Nucleus accumbens (tissue), 56 donors: ENCODE measurements around the gene TNFRSF18.

Experiments used
- DNase-seq, 56 donors: peaks; one replicate each; lab custom pipeline; 2025; lab: John Stamatoyannopoulos, UW

The TNFRSF18 gene

GRCh38 chr1:1168451-1169411, 37.7 kb downstream of the TNFRSF18 start:
- no peak for DNase-seq

GRCh38 chr1:1167841-1168450, 38.4 kb downstream of the TNFRSF18 start:
- DNase-seq = no peak

GRCh38 chr1:1167398-1167821, 39.0 kb downstream of the TNFRSF18 start:
- DNase-seq = no peak

- no peak for DNase-seq
These were observed 39.6 kb downstream of the TNFRSF18 start for GRCh38 chr1:1166642-1167397.

GRCh38 chr1:1165900-1166421, 40.4 kb downstream of the TNFRSF18 start:
- no peak for DNase-seq

- no peak for DNase-seq
These were observed 40.9 kb downstream of the TNFRSF18 start for GRCh38 chr1:1165485-1165884.

- DNase-seq = no peak
These were observed 41.5 kb downstream of the TNFRSF18 start for GRCh38 chr1:1164701-1165451.

GRCh38 chr1:1164361-1164700, 42.1 kb downstream of the TNFRSF18 start:
- DNase-seq = no peak

- no peak for DNase-seq
These were observed 42.8 kb downstream of the TNFRSF18 start for GRCh38 chr1:1163538-1164070.

GRCh38 chr1:1162597-1163537, 43.5 kb downstream of the TNFRSF18 start:
- no peak for DNase-seq

- no peak for DNase-seq
These were observed 44.7 kb downstream of the TNFRSF18 start for GRCh38 chr1:1161683-1162079.

- no peak for DNase-seq
These were observed 45.2 kb downstream of the TNFRSF18 start for GRCh38 chr1:1161078-1161682.

GRCh38 chr1:1160281-1160930, 46.0 kb downstream of the TNFRSF18 start:
- DNase-seq = no peak

- peak; percentile 14 to 90 (median 78) for DNase-seq
These were observed 48.3 kb downstream of the TNFRSF18 start for GRCh38 chr1:1157914-1158710.

- DNase-seq = peak in 54 of 56 donors; percentile 10 to 81 (median 60)
These were observed 48.9 kb downstream of the TNFRSF18 start for GRCh38 chr1:1157426-1157913.

GRCh38 chr1:1157033-1157365, 49.4 kb downstream of the TNFRSF18 start:
- DNase-seq = peak in 7 of 56 donors; percentile 11 to 54 (median 29)
